Loucy (cell line): ENCODE data around the gene SLX9.

Experiments
- H2AFZ ChIP-seq: fragments of 200-600 bp; sonication (generic); 2 replicates; pipeline ENCODE4 v1.6.0; 2016; ENCODE audit warnings: antibody characterized with exemption, mild to moderate bottlenecking, low read length, moderate library complexity
- H3F3A ChIP-seq: fragments of 200-600 bp; 2 replicates; pipeline ENCODE4 v1.6.0; 2016; ENCODE audit warnings: antibody characterized with exemption, low read depth, mild to moderate bottlenecking
- H3K27me3 ChIP-seq: fragments of 200-600 bp; sonication (generic); 2 replicates; pipeline ENCODE4 v1.6.1; 2014; ENCODE audit warnings: low read length, mild to moderate bottlenecking; ENCODE audit not compliant: insufficient read depth, poor library complexity, severe bottlenecking
- H3K36me3 ChIP-seq: fragments of 200-600 bp; sonication (generic); 2 replicates; pipeline ENCODE4 v1.6.1; 2016; ENCODE audit warnings: low read length; ENCODE audit not compliant: insufficient read depth
- H3K4me1 ChIP-seq: fragments of 200-600 bp; sonication (generic); 2 replicates; pipeline ENCODE4 v1.5.1; 2014; ENCODE audit warnings: low read length, mild to moderate bottlenecking; ENCODE audit not compliant: insufficient read depth, poor library complexity, severe bottlenecking
- H3K4me2 ChIP-seq: fragments of 200-600 bp; sonication (generic); 2 replicates; pipeline ENCODE4 v1.6.0; 2014; ENCODE audit warnings: antibody characterized with exemption, low read length, low read depth, mild to moderate bottlenecking; ENCODE audit not compliant: poor library complexity, severe bottlenecking
- H3K4me3 ChIP-seq: fragments of 200-600 bp; sonication (generic); 2 replicates; pipeline ENCODE4 v1.5.1; 2014; ENCODE audit warnings: low read length, mild to moderate bottlenecking, mixed read lengths; ENCODE audit not compliant: poor library complexity, severe bottlenecking
- H3K79me2 ChIP-seq: fragments of 200-600 bp; sonication (generic); 2 replicates; pipeline ENCODE4 v1.6.1; 2014; ENCODE audit warnings: low read length; ENCODE audit not compliant: insufficient read depth
- H3K9ac ChIP-seq: fragments of 200-600 bp; sonication (generic); 2 replicates; pipeline ENCODE4 v1.6.0; 2014; ENCODE audit warnings: mild to moderate bottlenecking, low read depth, low read length, moderate library complexity; ENCODE audit not compliant: poor library complexity, severe bottlenecking
- H3K9me2 ChIP-seq: fragments of 200-600 bp; sonication (generic); replicated peaks from 2 replicates; pipeline ENCODE4 v1.6.1; 2016; ENCODE audit warnings: low read depth, low read length, mixed read lengths
- H3K9me3 ChIP-seq: fragments of 200-600 bp; sonication (generic); 2 replicates; pipeline ENCODE4 v1.6.1; 2014; ENCODE audit warnings: mild to moderate bottlenecking, antibody characterized with exemption, low read length, low read depth; ENCODE audit not compliant: insufficient read depth
- H4K20me1 ChIP-seq: fragments of 200-600 bp; sonication (generic); 2 replicates; pipeline ENCODE4 v1.6.0; 2014; ENCODE audit warnings: antibody characterized with exemption, low read length, mild to moderate bottlenecking; ENCODE audit not compliant: insufficient read depth, poor library complexity, severe bottlenecking
- EZH2phosphoT487 ChIP-seq: fragments of 200-600 bp; IDR thresholded peaks from 2 replicates; pipeline ENCODE4 v1.6.1; 2018; ENCODE audit warnings: antibody characterized with exemption, mild to moderate bottlenecking, moderate library complexity, borderline replicate concordance
- TF ChIP-seq, protein P1 (sequence below): fragments of 200-600 bp; sonication (generic); conservative IDR thresholded peaks from 2 replicates; pipeline ENCODE4 v1.5.1; 2014; ENCODE audit warnings: mild to moderate bottlenecking, antibody characterized with exemption, low read length

The SLX9 gene

GRCh38 chr21:44907966-44908895, 31.6 kb upstream of the SLX9 start:
- H3K36me3 ChIP-seq = peaks cover 18% of the 10 kb centered on the region; the same call in 1 of the 2 replicates
- H3K79me2 ChIP-seq = peaks cover 28% of the 10 kb centered on the region
- no peak overlapping the region for H3K4me2 ChIP-seq
- H3K9me3 ChIP-seq = no peaks in the 10 kb centered on the region
- no peak for TF ChIP-seq EZH2phosphoT487
- TF ChIP-seq, protein P1, sequence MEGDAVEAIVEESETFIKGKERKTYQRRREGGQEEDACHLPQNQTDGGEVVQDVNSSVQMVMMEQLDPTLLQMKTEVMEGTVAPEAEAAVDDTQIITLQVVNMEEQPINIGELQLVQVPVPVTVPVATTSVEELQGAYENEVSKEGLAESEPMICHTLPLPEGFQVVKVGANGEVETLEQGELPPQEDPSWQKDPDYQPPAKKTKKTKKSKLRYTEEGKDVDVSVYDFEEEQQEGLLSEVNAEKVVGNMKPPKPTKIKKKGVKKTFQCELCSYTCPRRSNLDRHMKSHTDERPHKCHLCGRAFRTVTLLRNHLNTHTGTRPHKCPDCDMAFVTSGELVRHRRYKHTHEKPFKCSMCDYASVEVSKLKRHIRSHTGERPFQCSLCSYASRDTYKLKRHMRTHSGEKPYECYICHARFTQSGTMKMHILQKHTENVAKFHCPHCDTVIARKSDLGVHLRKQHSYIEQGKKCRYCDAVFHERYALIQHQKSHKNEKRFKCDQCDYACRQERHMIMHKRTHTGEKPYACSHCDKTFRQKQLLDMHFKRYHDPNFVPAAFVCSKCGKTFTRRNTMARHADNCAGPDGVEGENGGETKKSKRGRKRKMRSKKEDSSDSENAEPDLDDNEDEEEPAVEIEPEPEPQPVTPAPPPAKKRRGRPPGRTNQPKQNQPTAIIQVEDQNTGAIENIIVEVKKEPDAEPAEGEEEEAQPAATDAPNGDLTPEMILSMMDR = no peak
- H2AFZ ChIP-seq = no peak overlapping the region
- no peaks in the 10 kb centered on the region for H3K27me3 ChIP-seq
- no peak overlapping the region for H3K4me3 ChIP-seq
- no peak overlapping the region for H3K9ac ChIP-seq
- no peaks in the 10 kb centered on the region for H4K20me1 ChIP-seq
- H3F3A ChIP-seq = no peaks in the 10 kb centered on the region
- peaks cover 23% of the 10 kb centered on the region for H3K4me1 ChIP-seq
- H3K9me2 ChIP-seq = no peaks in the 10 kb centered on the region

DNA sequence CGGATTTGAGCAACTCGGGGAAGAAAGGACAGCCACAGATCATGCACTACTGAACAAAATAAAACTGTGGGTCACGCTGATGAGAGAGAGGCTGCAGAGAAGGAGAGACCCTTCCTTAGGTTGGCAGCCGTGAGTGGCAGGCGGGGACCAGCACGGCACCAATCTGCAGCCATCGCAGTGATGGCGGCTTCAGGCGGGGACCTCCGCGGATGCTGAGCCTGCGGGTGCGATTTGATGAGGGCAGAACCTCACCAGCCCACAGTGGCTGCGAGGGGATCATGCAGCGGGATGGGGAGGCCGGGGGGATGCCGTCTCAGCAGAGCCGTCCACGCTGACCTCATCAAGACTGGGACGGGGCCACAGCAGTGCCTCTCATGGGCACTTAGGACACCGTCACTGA, 30.9 kb upstream of the SLX9 start:
- Histone ChIP-seq H4K20me1 (no peaks in the 10 kb centered on the region), H3K9ac (no peak overlapping the region), H3K4me3 (no peak overlapping the region), H3K36me3 (peaks cover 13% of the 10 kb centered on the region; the same call in 1 of the 2 replicates), H3K27me3 (no peaks in the 10 kb centered on the region), H2AFZ (no peak overlapping the region), H3K79me2 (peaks cover 33% of the 10 kb centered on the region), H3K9me3 (no peaks in the 10 kb centered on the region), H3F3A (no peaks in the 10 kb centered on the region), H3K4me2 (no peak overlapping the region), H3K4me1 (peaks cover 30% of the 10 kb centered on the region), H3K9me2 (no peaks in the 10 kb centered on the region)
- TF ChIP-seq EZH2phosphoT487 = no peak
- TF ChIP-seq, protein P1 = no peak

- Histone ChIP-seq H3K9me2 (no peaks in the 10 kb centered on the region), H4K20me1 (no peaks in the 10 kb centered on the region), H3K36me3 (peaks cover 13% of the 10 kb centered on the region; the same call in 1 of the 2 replicates), H2AFZ (no peak overlapping the region), H3F3A (0 out of 2 replicates have a peak, but pooled peaks cover 4% of the 10 kb centered on the region), H3K27me3 (no peaks in the 10 kb centered on the region), H3K79me2 (peaks cover 33% of the 10 kb centered on the region), H3K4me3 (no peak overlapping the region), H3K9ac (no peak overlapping the region), H3K4me1 (peaks cover 38% of the 10 kb centered on the region), H3K9me3 (no peaks in the 10 kb centered on the region), H3K4me2 (no peak overlapping the region)
- no peak for TF ChIP-seq EZH2phosphoT487
- TF ChIP-seq, protein P1 = no peak
Observed at GRCh38 chr21:44909719-44910118, 30.1 kb upstream of the SLX9 start.
